GM12878 (cell line): ENCODE results near the gene CXCL17. TPM values are rescaled to one million over a fixed set of nuclear protein-coding genes. Genes with fewer than 3 reads are reported as not detected.

Experiments
- ATAC-seq: fragments of 200-7000 bp; cut with Tn5 transposase; 3 replicates; pipeline ENCODE4 v1.9.1; 2020; ENCODE audit warnings: mild to moderate bottlenecking, moderate library complexity
- BruUV-seq: library from RNA; stranded (reverse); fragments of 400-500 nt; replicated peaks from 2 replicates; lab custom pipeline; 2021; lab: Mats Ljungman, UMichigan
- CTCF ChIA-PET: fragments of 300-600 bp; sonication (Branson Sonifier 250); formaldehyde crosslinking; extraction: SDS; loops from one replicate; lab custom pipeline; 2021; ENCODE audit warnings: inconsistent platforms; lab: Yijun Ruan, JAX
- POLR2A ChIA-PET: fragments of 350-600 bp; formaldehyde crosslinking; extraction: SDS; loops from one replicate; lab custom pipeline; 2021; ENCODE audit warnings: inconsistent platforms; lab: Charles Lee
- RAD21 ChIA-PET: fragments of 300-600 bp; sonication (Branson Sonifier 250); formaldehyde crosslinking; loops from one replicate; lab custom pipeline; 2023; ENCODE audit warnings: antibody characterized with exemption; ENCODE audit not compliant: unreplicated experiment; lab: Charles Lee
- SMC1A ChIA-PET: fragments of 300-600 bp; sonication (Branson Sonifier 250); formaldehyde crosslinking; loops from one replicate; lab custom pipeline; 2023; ENCODE audit not compliant: unreplicated experiment, uncharacterized antibody; lab: Charles Lee
- DNase-seq: peaks from one replicate; pipeline ENCODE4 v3.0.0-alpha.2; 2011; ENCODE audit warnings: low read depth, low spot score
- FAIRE-seq: peaks from 3 replicates; lab custom pipeline; 2011; peaks lifted over from hg19 to GRCh38; lab: Jason Lieb, UNC
- H2AFZ ChIP-seq: 2 replicates; pipeline ENCODE4 v1.6.0; 2011; ENCODE audit warnings: low read depth, low read length, control low read depth; ENCODE audit not compliant: control insufficient read depth
- H3K27ac ChIP-seq: 2 replicates; pipeline ENCODE4 v1.5.1; 2011; ENCODE audit warnings: control low read depth; ENCODE audit not compliant: control insufficient read depth, insufficient read depth
- H3K27me3 ChIP-seq, 2 experiments: replicated peaks in 1 of 2; 2 replicates each; pipeline versions ENCODE4 v1.6.0 to v1.6.1; 2011; ENCODE audit warnings: low read length in 1 of 2; ENCODE audit not compliant: control insufficient read depth in 2 of 2, insufficient read depth in 2 of 2
- H3K36me3 ChIP-seq, 2 experiments: 2 replicates each; pipeline ENCODE4 v1.5.1; 2011; ENCODE audit warnings: low read length in 1 of 2; ENCODE audit not compliant: control insufficient read depth in 2 of 2, insufficient read depth in 2 of 2
- H3K4me1 ChIP-seq: 2 replicates; pipeline ENCODE4 v1.6.1; 2011; ENCODE audit warnings: mild to moderate bottlenecking, low read length, moderate library complexity, mixed read lengths; ENCODE audit not compliant: control insufficient read depth, insufficient read depth
- H3K4me2 ChIP-seq: 2 replicates; pipeline ENCODE4 v1.6.0; 2011; ENCODE audit warnings: control low read depth; ENCODE audit not compliant: control insufficient read depth, insufficient read depth
- H3K4me3 ChIP-seq: fragments of 200-600 bp; sonication (generic); 2 replicates; pipeline ENCODE4 v1.5.1; 2016
- H3K79me2 ChIP-seq: 2 replicates; pipeline ENCODE4 v1.6.0; 2011; ENCODE audit warnings: low read length; ENCODE audit not compliant: control insufficient read depth, insufficient read depth
- H3K9ac ChIP-seq: 2 replicates; pipeline ENCODE4 v1.8.0; 2011; ENCODE audit warnings: low read length, control low read depth, mixed read lengths; ENCODE audit not compliant: control insufficient read depth, insufficient read depth
- H3K9me3 ChIP-seq: replicated peaks from 3 replicates; pipeline ENCODE4 v1.5.1; 2011; ENCODE audit warnings: mild to moderate bottlenecking, low read length; ENCODE audit not compliant: control insufficient read depth, insufficient read depth
- H4K20me1 ChIP-seq: 2 replicates; pipeline ENCODE4 v1.6.0; 2011; ENCODE audit not compliant: control insufficient read depth, insufficient read depth
- CHD2 ChIP-seq: IDR thresholded peaks from 2 replicates; pipeline ENCODE4 v1.6.1; 2011; ENCODE audit warnings: low read depth, low read length, improper control_type of control experiment, borderline replicate concordance
- EGR1 ChIP-seq, 2 experiments: IDR thresholded peaks; 1 replicate in 1 of 2; 2 replicates in 1 of 2; pipeline ENCODE4 v1.6.1; 2011 to 2012; ENCODE audit warnings: low read depth in 2 of 2, low read length in 2 of 2, borderline replicate concordance in 1 of 2, mild to moderate bottlenecking in 1 of 2, moderate library complexity in 1 of 2
- IRF4 ChIP-seq: IDR thresholded peaks from 2 replicates; pipeline ENCODE4 v1.6.1; 2011; ENCODE audit warnings: low read depth, low read length
- KLF5 ChIP-seq: fragments of 450-650 bp; IDR thresholded peaks from 2 replicates; pipeline ENCODE4 v1.6.1; 2014; ENCODE audit warnings: mild to moderate bottlenecking; ENCODE audit not compliant: partially characterized antibody
- MTA3 ChIP-seq: IDR thresholded peaks from 2 replicates; pipeline ENCODE4 v1.6.1; 2012; ENCODE audit warnings: low read length, inconsistent platforms, borderline replicate concordance
- MXI1 ChIP-seq: fragments of 150-350 bp; IDR thresholded peaks from 2 replicates; pipeline ENCODE4 v1.6.1; 2011; ENCODE audit warnings: low read depth, mild to moderate bottlenecking, inconsistent platforms, low read length, improper control_type of control experiment
- RELA ChIP-seq: fragments of 450-650 bp; IDR thresholded peaks from 2 replicates; pipeline ENCODE4 v1.8.0; 2014; ENCODE audit warnings: borderline replicate concordance; ENCODE audit not compliant: partially characterized antibody
- SIN3A ChIP-seq: IDR thresholded peaks from 2 replicates; pipeline ENCODE4 v1.6.1; 2012; ENCODE audit warnings: low read depth, low read length, improper control_type of control experiment
- SMARCA5 ChIP-seq: fragments of 450-650 bp; IDR thresholded peaks from 2 replicates; pipeline ENCODE4 v1.6.1; 2017; ENCODE audit warnings: mild to moderate bottlenecking
- ZNF622 ChIP-seq: fragments of 450-650 bp; IDR thresholded peaks from 2 replicates; pipeline ENCODE4 v1.6.1; 2017; ENCODE audit warnings: mild to moderate bottlenecking, inconsistent platforms
- WGBS: methylation state at CpG from one replicate; pipeline ENCODE4 v1.1.6; 2016; ENCODE audit warnings: low lambda C conversion rate; ENCODE audit not compliant: insufficient replicate concordance, insufficient coverage; ENCODE audit errors: missing lambda C conversion rate; 5-methylcytosine and 5-hydroxymethylcytosine counted together
- in situ Hi-C: fragments of 300-500 bp; cut with MboI; formaldehyde crosslinking; loops from 9 replicates; pipeline ENCODE4 v1.14.3; 2018; ENCODE audit warnings: mixed read lengths
- intact Hi-C: fragments of 100-400 bp; cut with micrococcal nuclease; formaldehyde crosslinking; loops from one replicate; pipeline ENCODE4 v1.14.2; 2022; ENCODE audit not compliant: unreplicated experiment
- polyA plus RNA-seq, 11 experiments: library from polyadenylated mRNA; depleted of rRNA in 4 of 11; unstranded in 6 of 11; stranded (reverse) in 5 of 11; fragments of >200 nt; fragmentation: Nextera tagmentation in 4 of 11; fragmentation: Illumina TruSeq in 1 of 11; extraction: Ambion mirVana in 4 of 11; extraction: Trizol in 1 of 11; gene quantifications; 1 replicate in 1 of 11; 2 replicates in 10 of 11; pipeline versions ENCODE4 v1.2.1 to v1.2.3, GENCODE V29; 2011 to 2016; ENCODE audit warnings: inconsistent platforms in 2 of 11, missing spikeins in 2 of 11, low read depth in 1 of 11
- total RNA-seq, 4 experiments: library from RNA; depleted of rRNA in 3 of 4; stranded (reverse); fragments of >200 nt in 3 of 4; fragmentation: Illumina TruSeq in 1 of 4; extraction: Trizol in 1 of 4; gene quantifications; 2 replicates each; pipeline versions ENCODE4 v1.2.1 to v1.2.3, GENCODE V29; 2013 to 2021
- TF ChIP-seq, protein P1 (sequence below): fragments of 450-650 bp; IDR thresholded peaks from 2 replicates; pipeline ENCODE4 v1.6.1; 2018; ENCODE audit warnings: borderline replicate concordance, mild to moderate bottlenecking; ENCODE audit not compliant: partially characterized antibody
- TF ChIP-seq, protein P2 (sequence below): fragments of 450-650 bp; formaldehyde crosslinking; IDR thresholded peaks from 2 replicates; pipeline ENCODE4 v1.4.0; 2020; ENCODE audit warnings: mild to moderate bottlenecking, moderate library complexity

CXCL17 gene
- total and polyA plus RNA-seq, 10 of the 15 experiments (the other 5 are each of a cell fraction or from before 2014, with no cell fraction given) = 0.13 to 0.24 (median 0.15) TPM; not detected in 7

DNA sequence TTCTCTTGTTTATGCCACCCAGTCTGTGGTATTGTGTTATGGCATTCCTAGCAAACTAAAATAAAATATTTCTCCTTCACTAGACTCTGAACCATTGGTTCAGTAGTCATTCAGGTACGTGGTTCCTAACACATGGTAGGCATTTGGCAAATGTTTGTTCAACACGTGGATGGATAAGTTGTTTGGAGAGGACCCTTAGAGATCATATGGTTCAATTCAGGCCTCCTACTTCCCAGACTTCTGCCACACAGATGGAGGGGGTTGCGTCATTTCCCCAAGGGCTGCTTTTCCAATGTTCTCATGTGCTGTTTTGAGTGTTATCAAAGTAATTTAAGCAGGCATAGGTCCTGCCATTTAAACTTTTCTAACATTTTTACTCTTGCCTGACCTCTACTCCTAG lies 6.7 kb downstream of the CXCL17 start:
- Histone ChIP-seq H3K79me2 (no peaks in the 10 kb centered on the region), H3K4me3 (no peak overlapping the region), H3K4me1 (no peaks in the 10 kb centered on the region), H3K36me3 (no peaks in the 10 kb centered on the region), H3K9me3 (no peaks in the 10 kb centered on the region), H3K9ac (no peak overlapping the region), H3K4me2 (no peak overlapping the region), H3K27ac (no peak overlapping the region), H3K27me3 (no peaks in the 10 kb centered on the region), H4K20me1 (no peaks in the 10 kb centered on the region), H2AFZ (no peak overlapping the region)
- in situ Hi-C loops = no loop called here
- WGBS = 17% methylated on average over 3 of the region's 3 CpGs
- DNase-seq = no peak
- TF ChIP-seq SMARCA5 = no peak
- TF ChIP-seq MTA3 = no peak
- TF ChIP-seq ZNF622 = no peak
- TF ChIP-seq SIN3A = no peak
- TF ChIP-seq, protein P1, sequence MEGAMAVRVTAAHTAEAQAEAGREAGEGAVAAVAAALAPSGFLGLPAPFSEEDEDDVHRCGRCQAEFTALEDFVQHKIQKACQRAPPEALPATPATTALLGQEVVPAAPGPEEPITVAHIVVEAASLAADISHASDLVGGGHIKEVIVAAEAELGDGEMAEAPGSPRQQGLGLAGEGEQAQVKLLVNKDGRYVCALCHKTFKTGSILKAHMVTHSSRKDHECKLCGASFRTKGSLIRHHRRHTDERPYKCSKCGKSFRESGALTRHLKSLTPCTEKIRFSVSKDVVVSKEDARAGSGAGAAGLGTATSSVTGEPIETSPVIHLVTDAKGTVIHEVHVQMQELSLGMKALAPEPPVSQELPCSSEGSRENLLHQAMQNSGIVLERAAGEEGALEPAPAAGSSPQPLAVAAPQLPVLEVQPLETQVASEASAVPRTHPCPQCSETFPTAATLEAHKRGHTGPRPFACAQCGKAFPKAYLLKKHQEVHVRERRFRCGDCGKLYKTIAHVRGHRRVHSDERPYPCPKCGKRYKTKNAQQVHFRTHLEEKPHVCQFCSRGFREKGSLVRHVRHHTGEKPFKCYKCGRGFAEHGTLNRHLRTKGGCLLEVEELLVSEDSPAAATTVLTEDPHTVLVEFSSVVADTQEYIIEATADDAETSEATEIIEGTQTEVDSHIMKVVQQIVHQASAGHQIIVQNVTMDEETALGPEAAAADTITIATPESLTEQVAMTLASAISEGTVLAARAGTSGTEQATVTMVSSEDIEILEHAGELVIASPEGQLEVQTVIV = no peak
- no peak for TF ChIP-seq KLF5
- TF ChIP-seq RELA = no peak
- no peak for TF ChIP-seq MXI1
- TF ChIP-seq CHD2 = no peak
- TF ChIP-seq EGR1 (IDR thresholded peaks at IDR 0.05; ENCODE audit: borderline replicate concordance in 1 of 2, low read depth in 2 of 2, low read length in 2 of 2) = no peak
- TF ChIP-seq, protein P2, sequence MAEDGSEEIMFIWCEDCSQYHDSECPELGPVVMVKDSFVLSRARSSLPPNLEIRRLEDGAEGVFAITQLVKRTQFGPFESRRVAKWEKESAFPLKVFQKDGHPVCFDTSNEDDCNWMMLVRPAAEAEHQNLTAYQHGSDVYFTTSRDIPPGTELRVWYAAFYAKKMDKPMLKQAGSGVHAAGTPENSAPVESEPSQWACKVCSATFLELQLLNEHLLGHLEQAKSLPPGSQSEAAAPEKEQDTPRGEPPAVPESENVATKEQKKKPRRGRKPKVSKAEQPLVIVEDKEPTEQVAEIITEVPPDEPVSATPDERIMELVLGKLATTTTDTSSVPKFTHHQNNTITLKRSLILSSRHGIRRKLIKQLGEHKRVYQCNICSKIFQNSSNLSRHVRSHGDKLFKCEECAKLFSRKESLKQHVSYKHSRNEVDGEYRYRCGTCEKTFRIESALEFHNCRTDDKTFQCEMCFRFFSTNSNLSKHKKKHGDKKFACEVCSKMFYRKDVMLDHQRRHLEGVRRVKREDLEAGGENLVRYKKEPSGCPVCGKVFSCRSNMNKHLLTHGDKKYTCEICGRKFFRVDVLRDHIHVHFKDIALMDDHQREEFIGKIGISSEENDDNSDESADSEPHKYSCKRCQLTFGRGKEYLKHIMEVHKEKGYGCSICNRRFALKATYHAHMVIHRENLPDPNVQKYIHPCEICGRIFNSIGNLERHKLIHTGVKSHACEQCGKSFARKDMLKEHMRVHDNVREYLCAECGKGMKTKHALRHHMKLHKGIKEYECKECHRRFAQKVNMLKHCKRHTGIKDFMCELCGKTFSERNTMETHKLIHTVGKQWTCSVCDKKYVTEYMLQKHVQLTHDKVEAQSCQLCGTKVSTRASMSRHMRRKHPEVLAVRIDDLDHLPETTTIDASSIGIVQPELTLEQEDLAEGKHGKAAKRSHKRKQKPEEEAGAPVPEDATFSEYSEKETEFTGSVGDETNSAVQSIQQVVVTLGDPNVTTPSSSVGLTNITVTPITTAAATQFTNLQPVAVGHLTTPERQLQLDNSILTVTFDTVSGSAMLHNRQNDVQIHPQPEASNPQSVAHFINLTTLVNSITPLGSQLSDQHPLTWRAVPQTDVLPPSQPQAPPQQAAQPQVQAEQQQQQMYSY = no peak
- no peak for TF ChIP-seq IRF4
- CTCF ChIA-PET = interaction anchor here (0.8 to 5.4 kb wide), 6 partner anchors 13 to 161 kb away, joined by 3 to 95 read pairs (median 9); partner anchors contain the start of gene CEACAM1
- SMC1A ChIA-PET = interaction anchor here (1.5 to 2.9 kb wide), 2 partner anchors 14 to 94 kb away, joined by 5 to 23 read pairs; partner anchors contain the start of gene CEACAM1
- intact Hi-C loops = loop anchor here (10.0 kb wide), 1 partner anchor 331 kb away; no protein-coding TSS in a partner anchor
- POLR2A ChIA-PET = interaction anchor here (0.7 kb wide), 1 partner anchor 277 kb away, joined by 4 read pairs; no protein-coding TSS in a partner anchor
- no TSS peak for BruUV-seq
- FAIRE-seq = no peak
- RAD21 ChIA-PET = interaction anchor here (0.6 kb wide), 1 partner anchor 312 kb away, joined by 3 read pairs; no protein-coding TSS in a partner anchor
- no peak for ATAC-seq
